GM12865 (cell line): ENCODE measurements around the gene NXPH3.

ENCODE experiments used
- DNase-seq: peaks from one replicate; pipeline ENCODE4 v3.0.0; 2010; ENCODE audit warnings: low read depth
- H3K4me3 ChIP-seq: 2 replicates; pipeline ENCODE4 v1.5.1; 2011; ENCODE audit warnings: mild to moderate bottlenecking, low read depth, low read length, control low read depth
- CTCF ChIP-seq: IDR thresholded peaks from 2 replicates; pipeline ENCODE4 v1.5.1; 2011; ENCODE audit warnings: low read length, control low read depth, low read depth, inconsistent platforms; ENCODE audit not compliant: insufficient read depth; ENCODE audit errors: missing control alignments

Gene NXPH3

DNA sequence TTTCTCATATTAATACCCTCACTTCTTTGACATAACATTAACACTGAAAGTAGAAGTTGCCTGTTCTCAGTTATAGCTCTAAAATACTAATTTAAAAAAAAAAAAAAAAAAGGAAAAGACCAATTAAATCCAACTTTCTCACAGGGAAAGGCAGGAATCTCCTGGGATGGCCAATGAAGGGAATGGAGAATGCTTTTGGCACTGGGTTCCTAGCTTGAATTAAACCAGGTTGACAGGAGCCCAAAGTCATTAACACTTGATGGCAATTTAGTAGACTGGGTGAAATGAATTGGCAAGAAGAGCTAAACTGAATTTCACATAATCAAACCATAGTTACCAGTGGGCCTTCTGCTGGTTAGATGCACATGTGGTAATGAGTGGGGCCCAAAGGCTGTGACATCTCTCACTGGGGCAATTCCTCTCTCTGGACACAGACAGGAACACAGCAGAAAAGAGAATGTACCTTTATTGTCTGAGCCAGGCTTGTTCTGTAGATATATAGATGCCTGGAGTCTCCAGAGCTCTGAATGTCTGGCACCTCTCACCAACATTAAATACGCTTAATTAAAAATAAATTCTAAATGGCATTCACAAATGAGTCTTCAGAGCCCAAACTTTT, 37.6 kb downstream of the NXPH3 start:
- no peak overlapping the region for H3K4me3 ChIP-seq
- TF ChIP-seq CTCF: no peak
- DNase-seq: no peak

- H3K4me3 ChIP-seq: no peak overlapping the region
- peak; percentile 15 for DNase-seq
- no peak for TF ChIP-seq CTCF
Observed at GRCh38 chr17:49616086-49616485, 40.4 kb downstream of the NXPH3 start.

DNA sequence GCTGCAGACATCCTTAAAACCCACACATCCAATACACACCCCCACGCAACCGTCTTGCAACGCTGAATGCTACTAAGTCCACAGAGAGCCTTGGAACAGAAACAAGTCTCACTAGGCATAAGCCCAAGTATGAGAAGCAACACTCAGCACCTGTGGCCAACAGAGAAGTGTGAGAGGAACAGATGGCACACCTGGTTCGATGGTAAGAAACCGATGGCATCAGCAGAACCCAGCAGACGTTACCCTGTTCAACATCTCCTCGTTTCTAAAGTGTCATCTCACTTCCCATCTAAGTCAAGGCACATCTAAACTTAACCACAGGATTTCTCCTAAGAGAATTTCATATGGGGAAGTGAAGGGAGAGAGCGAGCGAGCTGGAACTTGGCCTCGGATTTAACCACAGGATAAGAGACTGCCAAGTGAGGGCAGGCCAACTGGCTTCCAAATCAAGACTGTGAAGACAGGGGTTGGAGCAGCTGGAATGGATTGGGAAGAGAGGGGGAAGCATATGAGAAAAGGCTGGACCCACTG, 41.0 kb downstream of the NXPH3 start:
- no peak for TF ChIP-seq CTCF
- peak; percentile 27 for DNase-seq
- H3K4me3 ChIP-seq: no peak overlapping the region

DNA sequence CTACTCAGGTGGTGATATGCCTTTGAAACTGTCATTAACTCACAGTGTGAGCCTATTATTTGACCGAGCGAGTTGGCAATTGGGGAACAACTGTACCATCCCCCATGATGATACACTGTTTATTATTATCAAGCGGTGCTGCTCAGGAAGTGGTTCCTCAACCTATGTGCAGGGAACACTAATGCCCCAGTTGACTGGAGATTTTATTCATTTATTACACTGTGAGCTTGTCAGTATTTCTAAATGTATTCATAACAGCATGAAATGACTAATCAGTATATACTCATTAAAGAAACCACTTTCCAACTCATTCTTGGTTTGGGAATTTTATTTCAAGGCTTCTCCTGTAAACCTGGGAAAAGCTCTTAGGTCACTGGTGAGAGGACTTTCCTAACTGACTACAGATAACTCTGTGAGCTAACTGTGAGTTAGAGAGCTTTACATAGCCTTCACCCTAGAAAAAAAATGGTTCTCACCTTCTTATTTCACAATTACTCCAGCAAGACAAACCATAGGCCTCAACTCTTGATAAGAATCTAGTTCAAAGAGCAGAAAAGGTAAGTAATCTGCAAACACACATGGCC, 42.4 kb downstream of the NXPH3 start:
- H3K4me3 ChIP-seq: no peak overlapping the region
- no peak for TF ChIP-seq CTCF
- DNase-seq: no peak

GRCh38 chr17:49621420-49621819, 45.7 kb downstream of the NXPH3 start:
- DNase-seq: no peak
- no peak for TF ChIP-seq CTCF
- no peak overlapping the region for H3K4me3 ChIP-seq

GRCh38 chr17:49621946-49622529, 46.4 kb downstream of the NXPH3 start:
- no peak for TF ChIP-seq CTCF
- H3K4me3 ChIP-seq: no peak overlapping the region
- DNase-seq: no peak

GRCh38 chr17:49624896-49625295, 49.2 kb downstream of the NXPH3 start:
- no peak for DNase-seq
- TF ChIP-seq CTCF: no peak
- H3K4me3 ChIP-seq: no peak overlapping the region
